AG08396 (cell line): ENCODE data around the gene BTNL9.
A peak's percentile ranks its signal among the peaks of the same experiment; 100 is the strongest.
"Not testable (repeated sequence)": the region's sequence is repeated elsewhere in the genome, so short reads cannot be mapped to it uniquely, and the experiment has no call there.

Experiments used
- DNase-seq: peaks from one replicate; pipeline ENCODE4 v3.0.0; 2012; ENCODE audit warnings: low spot score, mixed read lengths

Gene BTNL9

DNA sequence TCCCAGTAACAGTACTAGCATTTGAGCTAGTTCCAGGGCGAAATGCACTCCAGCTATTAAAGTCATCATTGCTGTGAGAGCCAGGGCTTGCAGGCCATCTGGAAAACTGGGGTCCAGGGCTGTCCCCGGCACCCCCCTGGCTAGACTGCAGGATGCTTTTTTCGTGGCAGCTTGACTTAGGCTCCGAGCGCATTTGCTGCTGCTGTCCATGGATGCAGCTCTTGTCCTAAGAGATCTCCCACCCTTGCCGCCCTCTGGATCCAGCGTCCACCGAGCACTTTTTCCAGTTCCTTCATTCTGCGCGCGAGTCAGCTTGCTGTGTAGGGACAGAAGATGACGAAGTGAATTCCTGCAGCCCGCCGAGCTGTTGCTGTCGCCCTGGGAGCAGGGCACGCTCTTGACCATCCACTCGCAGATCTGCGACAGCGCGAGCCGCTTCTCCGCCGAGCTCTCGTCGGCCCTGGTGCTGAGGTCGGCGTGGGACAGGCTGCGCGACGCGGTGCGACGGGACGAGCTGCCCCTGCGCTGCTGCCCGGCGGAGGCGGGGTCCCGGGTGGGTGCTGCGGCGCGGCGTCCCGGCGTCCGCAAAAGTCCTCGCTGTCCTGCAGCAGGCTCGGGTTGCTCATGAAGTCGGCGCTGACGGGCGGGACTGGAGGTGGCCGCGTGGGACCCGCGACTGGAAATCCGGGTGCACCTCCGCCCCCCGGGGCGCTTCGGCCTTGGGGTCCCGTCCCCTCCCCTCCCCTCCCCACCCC, 60.2 kb downstream of the BTNL9 start:
- peak; percentile 39 for DNase-seq

DNA sequence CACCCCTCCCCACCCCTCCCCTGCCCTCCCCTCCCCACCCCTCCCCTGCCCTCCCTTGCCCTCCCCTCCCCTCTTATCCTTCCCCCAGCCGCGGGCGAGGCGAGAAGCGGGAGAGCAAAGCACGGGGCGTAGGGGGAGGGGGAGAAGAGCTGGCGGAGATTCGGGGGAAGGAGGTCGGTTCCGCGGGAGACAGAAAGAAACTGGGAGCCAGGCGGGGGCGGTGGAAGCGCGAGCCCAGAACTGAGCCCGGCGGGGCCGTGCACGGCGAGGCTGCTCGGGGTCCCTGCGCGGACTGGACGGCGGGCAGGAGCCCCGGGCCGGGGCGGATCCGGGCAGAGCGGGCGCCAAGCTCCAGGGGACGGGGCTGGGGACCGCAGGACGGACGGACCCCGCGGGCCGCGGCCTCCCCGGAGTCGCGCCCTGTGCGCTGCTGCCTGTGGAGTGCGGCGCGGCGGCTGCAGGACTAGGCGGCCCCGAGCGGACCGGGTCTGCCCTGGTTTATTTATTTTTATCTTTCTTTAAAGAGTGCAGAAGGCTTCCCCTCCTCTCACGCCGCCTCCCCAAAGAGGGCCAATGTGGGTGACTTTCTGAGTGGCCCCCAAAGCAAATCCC, 61.1 kb downstream of the BTNL9 start:
- not testable (repeated sequence) for DNase-seq

DNA sequence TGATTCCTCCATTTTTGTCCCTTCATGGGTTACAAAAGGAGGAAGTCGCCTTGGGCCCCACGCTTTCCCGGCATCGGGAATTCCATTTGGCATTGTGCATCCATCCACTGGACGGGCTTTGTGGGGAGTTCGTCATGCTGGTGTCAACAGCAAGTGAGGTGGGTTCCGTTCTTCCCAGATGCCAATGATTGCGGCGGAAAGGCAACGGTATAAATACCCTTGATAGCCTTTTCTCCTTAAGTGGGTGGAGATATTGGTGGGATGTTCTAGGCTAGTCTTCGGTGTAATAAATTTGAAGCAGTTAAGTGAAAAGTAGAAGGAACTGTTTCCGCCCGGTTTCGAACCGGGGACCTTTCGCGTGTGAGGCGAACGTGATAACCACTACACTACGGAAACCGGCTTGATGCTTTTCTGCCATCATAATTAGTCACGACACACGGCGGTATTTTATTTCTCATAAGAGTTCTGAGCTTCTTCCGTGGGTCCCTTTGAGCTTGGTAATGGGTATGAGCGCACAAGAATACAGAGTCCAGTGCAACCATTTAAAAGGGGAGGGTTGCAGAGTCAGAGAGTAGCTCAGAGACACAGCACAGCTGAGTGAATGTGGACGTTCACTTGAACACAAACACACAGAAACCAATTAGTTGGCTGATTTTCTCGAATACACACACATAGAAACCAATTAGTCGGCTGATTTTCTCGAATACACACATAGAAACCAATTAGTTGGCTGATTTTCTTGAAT, 62.0 kb downstream of the BTNL9 start:
- not testable (repeated sequence) for DNase-seq

DNA sequence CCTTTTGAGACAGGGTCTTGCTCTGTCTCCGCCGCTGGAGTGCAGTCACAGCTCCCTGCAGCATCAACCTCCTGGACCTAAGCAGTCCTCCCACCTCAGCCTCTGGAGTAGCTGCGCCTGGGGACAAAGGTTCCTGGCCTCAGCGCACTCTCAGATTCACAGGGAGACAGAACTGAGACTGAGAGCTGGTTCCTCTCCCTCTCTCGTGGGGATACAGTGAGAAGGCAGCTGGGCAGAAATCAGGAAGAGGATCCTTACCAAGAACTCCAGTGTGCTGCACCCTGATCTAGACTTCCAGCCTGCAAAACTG, 64.1 kb downstream of the BTNL9 start:
- DNase-seq: not testable (repeated sequence)

DNA sequence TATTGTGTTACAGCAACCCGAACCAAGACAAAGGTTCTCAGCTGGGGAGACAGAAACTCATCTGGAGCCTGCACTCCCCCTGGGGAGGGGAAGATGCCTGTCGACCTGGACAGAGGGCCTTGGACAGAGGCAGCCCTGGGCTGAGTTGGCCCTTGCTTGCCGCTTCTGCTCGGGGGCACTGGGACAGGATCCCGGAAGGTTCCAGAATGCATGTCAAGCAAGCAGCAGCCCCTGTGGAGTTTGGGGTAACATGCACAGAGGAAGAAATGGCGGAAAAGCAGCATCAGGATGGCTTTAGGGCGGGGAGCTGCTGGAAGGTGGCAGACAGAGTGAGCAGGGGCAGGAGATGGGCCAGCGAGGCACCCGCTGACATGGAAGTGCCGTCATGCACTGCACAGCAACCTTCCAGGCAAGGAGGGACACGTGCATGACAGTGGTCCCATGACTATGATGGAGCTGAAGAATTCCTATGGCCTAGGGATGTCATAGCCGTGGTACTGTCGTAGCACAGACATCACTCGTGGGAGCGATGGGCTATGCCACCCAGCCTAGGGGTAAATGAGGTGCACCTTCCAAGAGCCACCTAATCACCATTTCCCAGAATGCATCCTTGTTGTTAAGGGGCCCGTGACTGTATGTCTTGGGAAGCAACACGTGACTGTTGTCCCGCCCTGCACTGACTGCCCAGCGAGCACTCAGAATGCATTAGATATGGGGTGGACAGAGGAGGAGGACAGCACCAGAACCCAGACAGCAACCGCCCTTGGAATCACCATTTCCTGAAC, 64.7 kb downstream of the BTNL9 start:
- DNase-seq: not testable (repeated sequence)

DNA sequence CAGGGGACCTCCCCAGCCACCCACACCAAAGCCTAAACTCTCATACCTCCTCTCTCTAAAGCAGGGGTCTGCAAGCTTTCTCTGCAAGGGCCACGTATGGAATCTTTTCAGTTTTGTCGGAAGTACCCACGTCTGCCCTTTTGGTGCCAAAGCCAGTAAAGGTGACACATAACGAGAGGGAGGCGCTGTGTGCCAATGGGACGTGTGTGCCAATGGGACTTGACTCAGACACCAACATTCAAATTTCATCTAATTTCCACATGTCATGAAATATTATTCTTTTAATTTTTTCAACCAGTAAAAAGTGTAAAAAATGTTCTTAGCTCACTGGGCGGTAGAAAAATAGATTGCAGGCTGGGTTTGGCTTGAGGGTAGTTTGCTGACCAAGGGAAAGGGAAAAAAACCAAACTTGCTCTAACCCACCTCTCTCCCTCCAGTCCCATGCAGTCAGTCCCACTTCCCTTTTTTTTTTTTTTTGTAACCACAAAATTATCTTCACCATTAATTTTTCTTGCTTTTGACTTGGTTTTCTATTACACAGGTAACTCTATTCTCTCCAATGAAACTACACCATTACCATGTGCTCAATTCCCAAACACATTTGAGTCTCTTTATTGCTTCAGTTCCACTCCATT, 65.4 kb downstream of the BTNL9 start:
- no peak for DNase-seq

DNA sequence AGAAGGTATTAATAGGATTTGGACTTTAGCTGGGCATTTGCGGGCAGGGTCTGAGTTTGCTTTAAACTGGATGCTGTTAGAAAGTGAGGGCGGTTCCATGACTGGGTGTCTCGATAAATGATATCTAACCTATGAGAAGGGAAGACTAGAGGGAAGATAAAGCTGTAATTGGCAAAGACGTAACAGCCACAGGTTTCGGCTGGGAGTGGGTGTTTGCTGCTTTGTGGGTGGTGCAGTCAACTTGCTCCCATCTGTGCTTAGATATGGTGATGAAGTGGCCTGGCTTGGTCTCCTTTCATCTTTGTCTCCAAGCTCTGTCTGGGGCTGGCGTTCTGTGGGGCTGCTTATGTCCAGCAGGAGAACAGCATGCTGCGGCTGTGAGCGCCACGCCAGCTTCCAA, 67.6 kb downstream of the BTNL9 start:
- DNase-seq: no peak

DNA sequence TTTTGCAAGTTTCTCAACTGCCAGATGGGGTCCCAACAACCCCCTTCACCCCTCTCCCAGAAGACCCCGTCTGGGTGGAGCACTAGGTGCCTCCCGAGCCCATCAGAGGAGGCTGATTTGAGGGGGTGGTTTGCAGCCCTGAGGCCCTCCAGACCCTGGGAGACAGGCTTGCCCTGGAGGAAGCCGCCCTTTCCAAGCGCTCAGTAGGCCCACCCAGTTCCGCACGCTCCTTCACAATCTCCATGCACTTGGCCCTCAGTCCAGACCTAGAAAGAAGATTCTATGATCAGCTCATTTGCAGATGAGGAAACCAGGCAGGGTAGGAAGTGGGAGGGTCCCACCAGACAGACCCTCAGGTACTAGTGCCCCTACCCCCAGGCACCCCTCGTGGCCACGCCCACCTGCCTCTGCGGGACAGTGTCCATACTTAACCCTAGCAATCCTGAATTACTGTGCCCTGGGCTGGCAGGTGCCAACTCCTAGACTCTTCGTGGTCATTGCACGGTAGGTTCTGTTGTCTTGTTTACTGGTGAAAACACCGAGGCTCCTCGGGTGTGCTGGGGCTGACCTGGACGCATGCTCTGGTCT, 68.6 kb downstream of the BTNL9 start:
- DNase-seq: no peak

DNA sequence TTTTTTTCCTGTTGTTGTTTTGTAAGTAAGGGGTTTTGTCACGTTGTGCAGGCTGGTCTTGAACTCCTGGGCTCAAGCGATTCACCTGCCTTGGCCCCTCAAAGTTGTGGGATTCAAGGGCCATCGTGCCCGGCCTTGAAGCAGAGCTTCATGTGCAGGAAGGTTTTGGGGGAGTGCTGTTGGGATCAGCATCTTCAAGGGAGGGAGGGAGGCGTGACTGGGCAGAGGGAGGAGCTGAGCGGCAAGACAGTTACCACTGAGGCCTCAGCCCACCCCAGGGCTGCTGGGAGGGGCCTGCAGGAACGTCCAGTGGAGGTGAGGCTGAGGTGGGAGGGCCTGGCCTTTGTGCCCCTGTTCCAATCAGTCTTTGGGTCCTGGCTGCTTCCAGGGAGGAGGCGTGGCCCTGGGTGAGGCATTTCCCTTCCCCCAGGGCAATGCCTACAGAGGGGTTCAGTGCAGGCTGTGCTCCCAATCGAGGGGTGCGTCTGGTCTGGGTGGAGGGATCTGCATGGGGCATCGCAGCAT, 69.5 kb downstream of the BTNL9 start:
- DNase-seq: no peak

DNA sequence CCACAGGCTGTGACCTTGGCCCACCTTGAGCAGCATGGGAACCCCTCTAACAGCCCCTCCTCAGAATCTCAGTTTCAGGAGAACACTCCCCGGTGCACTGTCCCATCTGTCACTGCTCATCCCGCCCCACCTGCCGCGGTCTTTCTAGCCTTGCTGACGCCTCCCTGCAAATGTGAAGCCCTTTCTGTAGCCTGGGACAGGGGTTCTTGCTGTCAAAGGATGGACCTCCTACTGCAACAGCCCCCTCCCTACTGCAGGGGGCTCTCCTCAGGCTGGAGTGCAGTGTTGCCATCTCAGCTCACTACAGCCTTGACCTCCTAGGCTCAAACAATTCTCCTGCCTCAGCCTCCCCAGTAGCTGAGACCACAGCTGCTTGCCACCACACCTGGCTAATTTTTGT, 70.9 kb downstream of the BTNL9 start:
- no peak for DNase-seq
